ENCODE data around the gene ARHGAP1. TPM values are rescaled to one million over a fixed set of nuclear protein-coding genes. Genes with fewer than 3 reads are reported as not detected.
A peak's percentile ranks its signal among the peaks of the same experiment; 100 is the strongest.

ARHGAP1 gene
- total RNA-seq (100 to 1,000 TPM in 2 of 7 donors, 10 to 100 TPM in 5; 62.5 to 137 (median 88.7) TPM), polyA plus RNA-seq (10 to 100 TPM; 13.3 to 26.5 (median 15.5) TPM)
- long read RNA-seq, donor 1, transcript ARHGAP1-207 (4 exons, 901 nt), result minor isoform, 7 of 45 reads
- long read RNA-seq, donor 1, transcript ARHGAP1-201 (13 exons, 3,375 nt), result major isoform, 31 of 45 reads
- long read RNA-seq, donor 1, partial matches to known transcripts, result 5 of 45 reads
- long read RNA-seq, donor 1, other reads (novel, unspliced or antisense), result 0 of 45 reads
- long read RNA-seq, donor 2, transcript ARHGAP1-201 (13 exons, 3,375 nt), result major isoform, 12 of 15 reads
- long read RNA-seq, donor 2, partial matches to known transcripts, result 0 of 15 reads
- long read RNA-seq, donor 2, other reads (novel, unspliced or antisense), result 0 of 15 reads

- Histone ChIP-seq H3K9me3 (no peaks in the 10 kb centered on the region), H3K27ac (peak within 1 kb of the TSS; percentile 70 to 94 (median 89)), H3K27me3 (replicated peaks in 1 of 7) (no peaks in the 10 kb centered on the region), H3K4me1 (peaks cover 24 to 74% (median 65%) of the 10 kb centered on the region in 6 donors), H3K4me3 (peak within 1 kb of the TSS; percentile 81 to 100 (median 98)), H3K36me3 (peaks cover 10 to 57% (median 49%) of the 10 kb centered on the region in 6 donors)
- intact Hi-C loops (cut with DNase I; ENCODE audit: low total_unique reads), result no loop called here
- TF ChIP-seq POLR2AphosphoS5 (IDR thresholded peaks at IDR 0.05) (peak; percentile 95 to 98 (median 98)), CTCF (IDR thresholded peaks at IDR 0.05 in 8 of 11, conservative IDR thresholded peaks at IDR 0.05 in 3 of 11) (peak in 2 of 11 experiments; percentile 8 to 22), POLR2A (IDR thresholded peaks at IDR 0.05) (peak in 2 of 3 donors; percentile 15 to 85)
- WGBS, 5 donors, result 0 to 1% (median 0%) methylated on average over 40 to 44 of the region's 44 CpGs
- DNase-seq, result peak; percentile 100
Measured at GRCh38 chr11:46700241-46701077, at the start of gene ARHGAP1, which contains the start of gene ZNF408. Gene ARHGAP1, minus strand, starts transcription at chr11:46700619. Its CDS starts 4,512 bp downstream, at chr11:46696107. Gene ZNF408, plus strand, starts transcription at chr11:46701031. Its CDS starts 17 bp downstream, at chr11:46701048.

GRCh38 chr11:46747150-46747549 lies 46.7 kb upstream of the ARHGAP1 start:
- intact Hi-C loops (cut with DNase I; ENCODE audit: low total_unique reads), result no loop called here
- H3K4me1 ChIP-seq, result peaks cover 0 to 5% (median 0%) of the 10 kb centered on the region in 6 donors
- H3K27ac ChIP-seq, result no peak overlapping the region
- H3K9me3 ChIP-seq, result no peaks in the 10 kb centered on the region
- 93 to 97% (median 96%) methylated on average over 6 of the region's 6 CpGs for WGBS, 5 donors
- DNase-seq, result no peak
- H3K27me3 ChIP-seq (replicated peaks in 1 of 7), result no peaks in the 10 kb centered on the region
- H3K4me3 ChIP-seq, result no peak overlapping the region
- no peak for TF ChIP-seq POLR2A (IDR thresholded peaks at IDR 0.05)
- peaks cover 0 to 99% (median 86%) of the 10 kb centered on the region in 6 donors for H3K36me3 ChIP-seq

- 91 to 97% (median 94%) methylated on average over 3 of the region's 3 CpGs for WGBS, 5 donors
- TF ChIP-seq CTCF (IDR thresholded peaks at IDR 0.05 in 8 of 11, conservative IDR thresholded peaks at IDR 0.05 in 3 of 11), result no peak
- no peak for TF ChIP-seq POLR2A (IDR thresholded peaks at IDR 0.05)
- no peak for TF ChIP-seq POLR2AphosphoS5 (IDR thresholded peaks at IDR 0.05)
- H3K36me3 ChIP-seq, result peaks cover 0 to 100% (median 84%) of the 10 kb centered on the region in 6 donors
- no peak overlapping the region for H3K27ac ChIP-seq
- no peaks in the 10 kb centered on the region for H3K9me3 ChIP-seq
- DNase-seq, result no peak
- intact Hi-C loops (cut with DNase I; ENCODE audit: low total_unique reads), result no loop called here
- no peak overlapping the region for H3K4me3 ChIP-seq
- H3K4me1 ChIP-seq, result peaks cover 0 to 5% (median 0%) of the 10 kb centered on the region in 6 donors
- no peaks in the 10 kb centered on the region for H3K27me3 ChIP-seq (replicated peaks in 1 of 7)
Measured at GRCh38 chr11:46745995-46746394, 45.6 kb upstream of the ARHGAP1 start.

GRCh38 chr11:46745328-46745727 lies 44.9 kb upstream of the ARHGAP1 start:
- Histone ChIP-seq H3K27me3 (replicated peaks in 1 of 7) (no peaks in the 10 kb centered on the region), H3K9me3 (no peaks in the 10 kb centered on the region), H3K27ac (no peak overlapping the region), H3K4me1 (peaks cover 0 to 5% (median 0%) of the 10 kb centered on the region in 6 donors), H3K36me3 (peaks cover 0 to 100% (median 77%) of the 10 kb centered on the region in 6 donors), H3K4me3 (no peak overlapping the region)
- 83 to 100% (median 87%) methylated on average over 1 of the region's 1 CpG for WGBS, 5 donors
- intact Hi-C loops (cut with DNase I; ENCODE audit: low total_unique reads), result no loop called here
- no peak for DNase-seq
- TF ChIP-seq POLR2AphosphoS5 (IDR thresholded peaks at IDR 0.05) (no peak), CTCF (IDR thresholded peaks at IDR 0.05 in 8 of 11, conservative IDR thresholded peaks at IDR 0.05 in 3 of 11) (no peak)

All from spleen (tissue), 13 donors.